ENCODE measurements around the gene PEX13. TPM values are rescaled to one million over a fixed set of nuclear protein-coding genes. Genes with fewer than 3 reads are reported as not detected.

PEX13 gene
- total and polyA plus RNA-seq, 2 of the 4 experiments (the other 2 are of a cell fraction): 12.1 to 34.8 TPM

DNA sequence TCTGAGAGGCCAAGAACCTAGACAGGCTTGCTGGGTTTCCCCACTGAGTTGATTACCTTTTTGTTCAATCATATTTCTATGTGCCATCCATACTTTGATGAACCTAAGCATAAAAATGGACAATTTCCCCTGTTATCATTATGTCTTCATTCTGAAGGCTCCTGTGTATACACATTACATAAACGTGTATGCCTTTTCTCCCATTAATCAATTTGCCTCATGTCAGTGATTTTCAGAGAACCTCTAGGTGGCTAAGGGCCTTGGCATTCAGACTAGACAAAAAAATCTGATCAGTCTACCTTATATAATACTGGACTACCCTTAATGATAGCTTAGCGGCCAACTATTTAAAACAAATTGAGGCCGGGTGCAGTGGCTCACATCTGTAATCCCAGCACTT is 4.1 kb upstream of the PEX13 start:
- Histone ChIP-seq H3K79me1 (ENCODE audit: low read depth in 1 of 2, low read length in 2 of 2) (peaks cover 6 to 18% of the 10 kb centered on the region in 2 experiments; a peak in 3 of 4 replicates), H2AFZ (replicated peaks; ENCODE audit: low read length, poor library complexity) (no peak overlapping the region), H3K9me1 (ENCODE audit: insufficient read depth, low read length) (no peaks in the 10 kb centered on the region; the same call in 1 of the 2 replicates), H2BK15ac (ENCODE audit: low read depth, low read length) (no peak overlapping the region), H3K18ac (ENCODE audit: low read depth, low read length) (no peak overlapping the region), H3K56ac (ENCODE audit: extremely low read depth, insufficient read depth, low read length) (no peak overlapping the region), H3K36me3 (ENCODE audit: control insufficient read depth, insufficient read depth, low read length) (no peaks in the 10 kb centered on the region), H3K14ac (replicated peaks; ENCODE audit: low read depth, low read length) (no peak overlapping the region), H3K23ac (ENCODE audit: low read depth, low read length) (no peak overlapping the region), H3K4me3 (ENCODE audit: insufficient read depth, low read depth, low read length) (no peak overlapping the region), H3K4me1 (ENCODE audit: control insufficient read depth, insufficient read depth, low read length) (no peaks in the 10 kb centered on the region; the same call in 1 of the 2 replicates), H3K27me3 (ENCODE audit: control insufficient read depth, insufficient read depth, low read length) (no peaks in the 10 kb centered on the region), H2BK5ac (ENCODE audit: low read depth, low read length, poor library complexity, severe bottlenecking) (no peak overlapping the region), H4K20me1 (ENCODE audit: insufficient read depth, low read length) (no peaks in the 10 kb centered on the region), H4K91ac (ENCODE audit: insufficient read depth, low read depth, low read length) (no peak overlapping the region), H2AK9ac (replicated peaks; ENCODE audit: low read depth, low read length, poor library complexity) (no peak overlapping the region), H3K4ac (ENCODE audit: low read depth, low read length) (no peak overlapping the region), H2AK5ac (ENCODE audit: low read depth, low read length) (no peak overlapping the region), H3K27ac (ENCODE audit: insufficient read depth, low read length) (no peak overlapping the region), H4K8ac (ENCODE audit: low read depth in 2 of 2, low read length in 2 of 2) (no peak overlapping the region), H4K5ac (ENCODE audit: low read depth, low read length) (no peak overlapping the region), H3K9ac (ENCODE audit: low read depth, low read length) (no peak overlapping the region), H3K4me2 (ENCODE audit: low read depth, low read length) (no peak overlapping the region), H2BK120ac (ENCODE audit: low read depth, low read length) (no peak overlapping the region), H2BK20ac (ENCODE audit: low read depth, low read length) (no peak overlapping the region), H3K9me3 (ENCODE audit: control insufficient read depth, insufficient read depth, low read length) (no peaks in the 10 kb centered on the region)
- in situ Hi-C loops (cut with MboI; ENCODE audit: low sequenced_read_pairs): no loop called here
- no TSS peak for BruUV-seq (replicated peaks)
- CTCF ChIA-PET: no interaction called here
- dilution Hi-C loops (cut with HindIII; ENCODE audit: low sequenced_read_pairs, unreplicated experiment): no loop called here
- TF ChIP-seq NFE2L2 (IDR thresholded peaks at IDR 0.05; ENCODE audit: low read depth, low read length): no peak
- no peak for TF ChIP-seq MXI1 (IDR thresholded peaks at IDR 0.05; ENCODE audit: borderline replicate concordance, low read depth, low read length)
- TF ChIP-seq, protein P1, sequence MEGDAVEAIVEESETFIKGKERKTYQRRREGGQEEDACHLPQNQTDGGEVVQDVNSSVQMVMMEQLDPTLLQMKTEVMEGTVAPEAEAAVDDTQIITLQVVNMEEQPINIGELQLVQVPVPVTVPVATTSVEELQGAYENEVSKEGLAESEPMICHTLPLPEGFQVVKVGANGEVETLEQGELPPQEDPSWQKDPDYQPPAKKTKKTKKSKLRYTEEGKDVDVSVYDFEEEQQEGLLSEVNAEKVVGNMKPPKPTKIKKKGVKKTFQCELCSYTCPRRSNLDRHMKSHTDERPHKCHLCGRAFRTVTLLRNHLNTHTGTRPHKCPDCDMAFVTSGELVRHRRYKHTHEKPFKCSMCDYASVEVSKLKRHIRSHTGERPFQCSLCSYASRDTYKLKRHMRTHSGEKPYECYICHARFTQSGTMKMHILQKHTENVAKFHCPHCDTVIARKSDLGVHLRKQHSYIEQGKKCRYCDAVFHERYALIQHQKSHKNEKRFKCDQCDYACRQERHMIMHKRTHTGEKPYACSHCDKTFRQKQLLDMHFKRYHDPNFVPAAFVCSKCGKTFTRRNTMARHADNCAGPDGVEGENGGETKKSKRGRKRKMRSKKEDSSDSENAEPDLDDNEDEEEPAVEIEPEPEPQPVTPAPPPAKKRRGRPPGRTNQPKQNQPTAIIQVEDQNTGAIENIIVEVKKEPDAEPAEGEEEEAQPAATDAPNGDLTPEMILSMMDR (conservative IDR thresholded peaks at IDR 0.05; ENCODE audit: low read depth, low read length): no peak
- no peak for TF ChIP-seq RFX5 (IDR thresholded peaks at IDR 0.05; ENCODE audit: low read depth, low read length)
- no peak for TF ChIP-seq CHD1 (IDR thresholded peaks at IDR 0.05; ENCODE audit: low read depth, low read length)
- no peak for TF ChIP-seq MAZ (IDR thresholded peaks at IDR 0.05; ENCODE audit: borderline replicate concordance, low read depth, low read length)
- no peak for TF ChIP-seq POLR2A (IDR thresholded peaks at IDR 0.05; ENCODE audit: low read depth, low read length)
- TF ChIP-seq, protein P2, sequence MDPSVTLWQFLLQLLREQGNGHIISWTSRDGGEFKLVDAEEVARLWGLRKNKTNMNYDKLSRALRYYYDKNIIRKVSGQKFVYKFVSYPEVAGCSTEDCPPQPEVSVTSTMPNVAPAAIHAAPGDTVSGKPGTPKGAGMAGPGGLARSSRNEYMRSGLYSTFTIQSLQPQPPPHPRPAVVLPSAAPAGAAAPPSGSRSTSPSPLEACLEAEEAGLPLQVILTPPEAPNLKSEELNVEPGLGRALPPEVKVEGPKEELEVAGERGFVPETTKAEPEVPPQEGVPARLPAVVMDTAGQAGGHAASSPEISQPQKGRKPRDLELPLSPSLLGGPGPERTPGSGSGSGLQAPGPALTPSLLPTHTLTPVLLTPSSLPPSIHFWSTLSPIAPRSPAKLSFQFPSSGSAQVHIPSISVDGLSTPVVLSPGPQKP (IDR thresholded peaks at IDR 0.05; ENCODE audit: borderline replicate concordance, low read depth, low read length): no peak
- no peak for TF ChIP-seq CEBPB (IDR thresholded peaks at IDR 0.05; ENCODE audit: low read depth, low read length)
- no peak for TF ChIP-seq MAFK (IDR thresholded peaks at IDR 0.05; ENCODE audit: low read depth, low read length)
- TF ChIP-seq RAD21 (IDR thresholded peaks at IDR 0.05; ENCODE audit: low read length): no peak
- no peak for TF ChIP-seq FOS (IDR thresholded peaks at IDR 0.05; ENCODE audit: low read depth, low read length)
- TF ChIP-seq BHLHE40 (IDR thresholded peaks at IDR 0.05; ENCODE audit: low read depth, low read length): no peak
- no peak for TF ChIP-seq USF2 (IDR thresholded peaks at IDR 0.05; ENCODE audit: low read depth, low read length)
- no peak for TF ChIP-seq SMC3 (IDR thresholded peaks at IDR 0.05; ENCODE audit: low read depth, low read length)
- no peak for TF ChIP-seq RCOR1 (IDR thresholded peaks at IDR 0.05; ENCODE audit: insufficient replicate concordance, low read length)
- POLR2A ChIA-PET (ENCODE audit: unreplicated experiment): no interaction called here
- DNase-seq (no peak), ATAC-seq (ENCODE audit: low read depth) (no peak)
- intact Hi-C loops (cut with micrococcal nuclease): no loop called here
- WGBS, 2 experiments (ENCODE audit: extremely low coverage in 2 of 2, insufficient read length in 1 of 2): 43% methylated on average over 1 of the region's 3 CpGs; no CpG with 5 or more reads in 1 of the 2 experiments
